GM23248 (cell line): ENCODE measurements around the gene FNTB. TPM values are rescaled to one million over a fixed set of nuclear protein-coding genes. Genes with fewer than 3 reads are reported as not detected.

Experiments
- DNase-seq: peaks from one replicate; pipeline ENCODE4 v3.0.0-alpha.2; 2015
- H2AFZ ChIP-seq: fragments of 200-600 bp; sonication (generic); 2 replicates; pipeline ENCODE4 v1.6.1; 2016; ENCODE audit warnings: antibody characterized with exemption
- H3F3A ChIP-seq: fragments of 200-600 bp; sonication (generic); 2 replicates; pipeline ENCODE4 v1.6.1; 2016; ENCODE audit warnings: mild to moderate bottlenecking, antibody characterized with exemption, mixed run types; ENCODE audit not compliant: insufficient read depth
- H3K27ac ChIP-seq: fragments of 200-600 bp; sonication (generic); 2 replicates; pipeline ENCODE4 v1.5.1; 2016; ENCODE audit warnings: mild to moderate bottlenecking
- H3K27me3 ChIP-seq: fragments of 200-600 bp; sonication (generic); replicated peaks from 2 replicates; pipeline ENCODE4 v1.6.1; 2016; ENCODE audit warnings: mild to moderate bottlenecking; ENCODE audit not compliant: insufficient read depth
- H3K36me3 ChIP-seq: fragments of 200-600 bp; sonication (generic); 2 replicates; pipeline ENCODE4 v1.6.1; 2016; ENCODE audit warnings: low read depth, mild to moderate bottlenecking
- H3K4me1 ChIP-seq: fragments of 200-600 bp; sonication (generic); 2 replicates; pipeline ENCODE4 v1.6.1; 2016; ENCODE audit warnings: mild to moderate bottlenecking; ENCODE audit not compliant: insufficient read depth
- H3K4me2 ChIP-seq: fragments of 200-600 bp; sonication (generic); one replicate; pipeline ENCODE4 v1.6.1; 2016; ENCODE audit warnings: mild to moderate bottlenecking; ENCODE audit not compliant: unreplicated experiment
- H3K4me3 ChIP-seq: fragments of 200-600 bp; sonication (generic); 2 replicates; pipeline ENCODE4 v1.5.1; 2016; ENCODE audit warnings: mild to moderate bottlenecking
- H3K79me2 ChIP-seq: fragments of 200-600 bp; sonication (generic); 2 replicates; pipeline ENCODE4 v1.6.1; 2016; ENCODE audit warnings: mild to moderate bottlenecking; ENCODE audit not compliant: insufficient read depth
- H3K9ac ChIP-seq: fragments of 200-600 bp; sonication (generic); 2 replicates; pipeline ENCODE4 v1.6.1; 2016; ENCODE audit warnings: mild to moderate bottlenecking
- H3K9me2 ChIP-seq: fragments of 200-600 bp; sonication (generic); 2 replicates; pipeline ENCODE4 v1.6.1; 2016; ENCODE audit warnings: mixed run types, mild to moderate bottlenecking, moderate library complexity; ENCODE audit not compliant: insufficient read depth
- H3K9me3 ChIP-seq: fragments of 200-600 bp; sonication (generic); one replicate; pipeline ENCODE4 v1.6.1; 2017; ENCODE audit warnings: low read depth
- H4K20me1 ChIP-seq: fragments of 200-600 bp; sonication (generic); 2 replicates; pipeline ENCODE4 v1.6.0; 2016; ENCODE audit not compliant: insufficient read depth
- EZH2 ChIP-seq: fragments of 200-600 bp; sonication (generic); IDR thresholded peaks from 2 replicates; pipeline ENCODE4 v1.6.1; 2018; ENCODE audit warnings: antibody characterized with exemption, mild to moderate bottlenecking; ENCODE audit not compliant: insufficient read depth, poor library complexity, severe bottlenecking
- EZH2phosphoT487 ChIP-seq: fragments of 200-600 bp; sonication (generic); IDR thresholded peaks from 2 replicates; pipeline ENCODE4 v1.6.1; 2018; ENCODE audit warnings: antibody characterized with exemption, moderate library complexity, mild to moderate bottlenecking, low read depth; ENCODE audit not compliant: insufficient read depth
- WGBS, 2 experiments: methylation state at CpG; one replicate each; pipeline ENCODE4 v1.1.6; 2015 to 2017; ENCODE audit warnings: low lambda C conversion rate in 2 of 2, low coverage in 1 of 2; ENCODE audit errors: missing lambda C conversion rate in 2 of 2; 5-methylcytosine and 5-hydroxymethylcytosine counted together
- in situ Hi-C: fragments of 300-500 bp; cut with MboI; formaldehyde crosslinking; loops from 2 replicates; pipeline ENCODE4 v1.15.0; 2020
- polyA plus RNA-seq: library from polyadenylated mRNA; unstranded; fragments of >200 nt; fragmentation: Nextera tagmentation; extraction: Ambion mirVana; gene quantifications from 2 replicates; pipeline ENCODE4 v1.2.1, GENCODE V29; 2016
- total RNA-seq: library from RNA; depleted of rRNA; stranded (reverse); fragments of >200 nt; shearing (Covaris generic); gene quantifications from 2 replicates; pipeline ENCODE4 v1.2.3, GENCODE V29; 2014

Gene FNTB
- total and polyA plus RNA-seq, 2 experiments from 2014 or later = 15.5 to 19.5 TPM

DNA sequence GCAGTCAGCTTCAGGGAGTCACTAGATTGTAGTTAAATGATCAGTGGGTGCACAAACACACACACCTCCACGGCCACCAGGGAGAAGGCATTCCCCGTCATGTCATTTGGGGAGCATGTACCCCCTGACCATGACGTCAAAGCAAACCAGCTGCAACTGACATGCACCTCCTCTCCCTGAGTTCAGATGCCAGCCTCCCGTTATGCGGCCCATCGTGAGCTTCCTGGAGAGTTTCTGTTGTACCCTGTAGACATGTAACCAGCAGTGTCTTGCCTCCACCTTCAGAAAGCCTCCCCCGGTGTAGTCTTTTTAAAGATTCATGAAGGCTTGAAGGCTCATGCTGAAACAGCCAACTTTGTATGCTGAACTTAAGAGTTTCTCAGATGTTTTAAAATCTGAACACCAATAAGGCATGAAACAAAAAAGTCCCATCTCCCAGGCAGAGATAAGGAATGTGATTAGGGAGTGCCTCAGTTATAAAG is 54.8 kb downstream of the FNTB start:
- no peaks in the 10 kb centered on the region for H4K20me1 ChIP-seq
- H3K27me3 ChIP-seq = no peaks in the 10 kb centered on the region
- no peak overlapping the region for H3K4me2 ChIP-seq
- no peak overlapping the region for H2AFZ ChIP-seq
- no peak overlapping the region for H3K9ac ChIP-seq
- H3K9me2 ChIP-seq = no peaks in the 10 kb centered on the region
- DNase-seq = no peak
- no peaks in the 10 kb centered on the region for H3K4me1 ChIP-seq
- in situ Hi-C loops = no loop called here
- H3F3A ChIP-seq = no peaks in the 10 kb centered on the region
- H3K9me3 ChIP-seq = no peaks in the 10 kb centered on the region
- H3K79me2 ChIP-seq = no peaks in the 10 kb centered on the region
- WGBS, 2 experiments = 95 to 98% methylated on average over 7 of the region's 7 CpGs
- TF ChIP-seq EZH2 = no peak
- no peak for TF ChIP-seq EZH2phosphoT487
- peaks cover 5% of the 10 kb centered on the region; the same call in 1 of the 2 replicates for H3K36me3 ChIP-seq
- H3K27ac ChIP-seq = no peak overlapping the region
- H3K4me3 ChIP-seq = no peak overlapping the region

DNA sequence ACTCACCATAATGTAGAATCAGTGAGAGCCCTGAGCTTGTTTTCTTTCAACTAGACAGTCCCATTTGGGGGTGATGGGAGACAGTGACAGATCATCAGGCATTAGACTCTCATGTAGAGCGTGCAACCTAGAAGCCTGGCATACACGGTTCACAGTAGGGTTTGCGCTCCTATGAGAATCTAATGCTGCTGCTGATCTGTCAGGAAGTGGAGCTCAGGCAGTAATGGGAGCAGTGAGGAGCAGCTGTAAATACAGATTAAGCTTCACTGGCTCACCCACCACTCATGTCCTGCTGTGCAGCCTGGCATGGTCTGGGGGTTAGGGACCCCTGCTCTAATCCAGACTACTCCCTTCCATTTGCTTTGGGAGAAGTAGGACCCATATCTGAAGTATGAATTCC is 55.6 kb downstream of the FNTB start:
- no peaks in the 10 kb centered on the region for H4K20me1 ChIP-seq
- H3K27ac ChIP-seq = no peak overlapping the region
- TF ChIP-seq EZH2 (no peak), EZH2phosphoT487 (no peak)
- peaks cover 11% of the 10 kb centered on the region; the same call in 1 of the 2 replicates for H3K36me3 ChIP-seq
- H3K9me3 ChIP-seq = no peaks in the 10 kb centered on the region
- in situ Hi-C loops = no loop called here
- H3K9ac ChIP-seq = no peak overlapping the region
- no peak for DNase-seq
- no peaks in the 10 kb centered on the region for H3K9me2 ChIP-seq
- no peak overlapping the region for H3K4me2 ChIP-seq
- H2AFZ ChIP-seq = no peak overlapping the region
- 98 to 99% methylated on average over 3 of the region's 3 CpGs for WGBS, 2 experiments
- no peaks in the 10 kb centered on the region for H3K79me2 ChIP-seq
- H3K4me1 ChIP-seq = no peaks in the 10 kb centered on the region
- H3K4me3 ChIP-seq = no peak overlapping the region
- H3F3A ChIP-seq = no peaks in the 10 kb centered on the region
- no peaks in the 10 kb centered on the region for H3K27me3 ChIP-seq

GRCh38 chr14:65042731-65043372 is 56.2 kb downstream of the FNTB start:
- Histone ChIP-seq H3K27ac (no peak overlapping the region), H3K9me2 (no peaks in the 10 kb centered on the region), H3K4me2 (no peak overlapping the region), H3K36me3 (peaks cover 11% of the 10 kb centered on the region; the same call in 1 of the 2 replicates), H2AFZ (no peak overlapping the region), H3K9ac (no peak overlapping the region), H3K4me3 (no peak overlapping the region), H3K79me2 (no peaks in the 10 kb centered on the region), H3F3A (no peaks in the 10 kb centered on the region), H3K4me1 (peaks cover 4% of the 10 kb centered on the region; the same call in 1 of the 2 replicates), H3K27me3 (no peaks in the 10 kb centered on the region), H3K9me3 (no peaks in the 10 kb centered on the region), H4K20me1 (no peaks in the 10 kb centered on the region)
- 85 to 88% methylated on average over 8 of the region's 8 CpGs for WGBS, 2 experiments
- no peak for DNase-seq
- in situ Hi-C loops = no loop called here
- TF ChIP-seq EZH2phosphoT487 = no peak
- no peak for TF ChIP-seq EZH2

- Histone ChIP-seq H3K27ac (no peak overlapping the region), H3K27me3 (no peaks in the 10 kb centered on the region), H3K4me1 (peaks cover 9% of the 10 kb centered on the region; the same call in 1 of the 2 replicates), H3K9me3 (no peaks in the 10 kb centered on the region), H3K9me2 (no peaks in the 10 kb centered on the region), H3K4me2 (no peak overlapping the region), H3K4me3 (no peak overlapping the region), H3K9ac (no peak overlapping the region), H3K79me2 (no peaks in the 10 kb centered on the region), H3K36me3 (peaks cover 11% of the 10 kb centered on the region; the same call in 1 of the 2 replicates), H3F3A (0 out of 2 replicates have a peak, but pooled peaks cover under 1% of the 10 kb centered on the region), H2AFZ (no peak overlapping the region), H4K20me1 (no peaks in the 10 kb centered on the region)
- DNase-seq = no peak
- WGBS, 2 experiments = 93 to 95% methylated on average over 12 of the region's 12 CpGs
- in situ Hi-C loops = no loop called here
- no peak for TF ChIP-seq EZH2
- no peak for TF ChIP-seq EZH2phosphoT487
Measured at GRCh38 chr14:65043893-65044595, 57.3 kb downstream of the FNTB start.
